Measurements from ENCODE around the gene MAP4K1.

Gene MAP4K1

GRCh38 chr19:38661136-38661535 is 43.4 kb upstream of the MAP4K1 start:
- no peaks in the 10 kb centered on the region for H3K27me3 ChIP-seq (ENCODE audit: control insufficient read depth, insufficient read depth, low read length)
- no peaks in the 10 kb centered on the region for H3K9me3 ChIP-seq (ENCODE audit: control insufficient read depth, insufficient read depth, low read depth, low read length)
- no peak overlapping the region for H3K27ac ChIP-seq (ENCODE audit: low read depth, low read length)
- H3K36me3 ChIP-seq (ENCODE audit: control insufficient read depth, insufficient read depth, low read length) = peaks cover 27% of the 10 kb centered on the region
- H3K4me3 ChIP-seq (ENCODE audit: low read depth, low read length) = no peak overlapping the region
- no peak overlapping the region for H3K9ac ChIP-seq (ENCODE audit: low read length)
- peaks cover 88% of the 10 kb centered on the region for H3K4me1 ChIP-seq (ENCODE audit: control insufficient read depth, insufficient read depth, low read length)

DNA sequence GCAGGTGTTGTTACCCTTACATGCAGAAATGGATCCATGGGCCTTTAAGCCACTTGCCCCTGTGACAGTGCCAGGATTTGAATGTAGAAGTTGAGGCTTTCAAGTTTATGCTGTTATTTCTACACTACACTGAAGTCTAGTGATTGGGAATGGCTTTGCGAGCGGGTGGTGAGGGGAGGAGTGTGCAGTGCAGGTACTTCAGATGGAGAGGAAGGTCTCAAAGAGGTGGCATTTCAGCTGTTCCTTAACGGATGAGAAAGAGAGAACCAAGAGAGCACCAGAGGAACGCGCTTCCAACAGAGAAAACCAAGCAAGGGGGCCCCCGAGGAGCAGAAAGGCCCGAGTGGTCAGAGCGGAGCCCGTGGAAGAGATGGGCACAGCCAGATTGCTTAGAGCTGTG is 43.0 kb upstream of the MAP4K1 start:
- H3K9ac ChIP-seq (ENCODE audit: low read length) = no peak overlapping the region
- peaks cover 29% of the 10 kb centered on the region for H3K36me3 ChIP-seq (ENCODE audit: control insufficient read depth, insufficient read depth, low read length)
- peaks cover 88% of the 10 kb centered on the region for H3K4me1 ChIP-seq (ENCODE audit: control insufficient read depth, insufficient read depth, low read length)

DNA sequence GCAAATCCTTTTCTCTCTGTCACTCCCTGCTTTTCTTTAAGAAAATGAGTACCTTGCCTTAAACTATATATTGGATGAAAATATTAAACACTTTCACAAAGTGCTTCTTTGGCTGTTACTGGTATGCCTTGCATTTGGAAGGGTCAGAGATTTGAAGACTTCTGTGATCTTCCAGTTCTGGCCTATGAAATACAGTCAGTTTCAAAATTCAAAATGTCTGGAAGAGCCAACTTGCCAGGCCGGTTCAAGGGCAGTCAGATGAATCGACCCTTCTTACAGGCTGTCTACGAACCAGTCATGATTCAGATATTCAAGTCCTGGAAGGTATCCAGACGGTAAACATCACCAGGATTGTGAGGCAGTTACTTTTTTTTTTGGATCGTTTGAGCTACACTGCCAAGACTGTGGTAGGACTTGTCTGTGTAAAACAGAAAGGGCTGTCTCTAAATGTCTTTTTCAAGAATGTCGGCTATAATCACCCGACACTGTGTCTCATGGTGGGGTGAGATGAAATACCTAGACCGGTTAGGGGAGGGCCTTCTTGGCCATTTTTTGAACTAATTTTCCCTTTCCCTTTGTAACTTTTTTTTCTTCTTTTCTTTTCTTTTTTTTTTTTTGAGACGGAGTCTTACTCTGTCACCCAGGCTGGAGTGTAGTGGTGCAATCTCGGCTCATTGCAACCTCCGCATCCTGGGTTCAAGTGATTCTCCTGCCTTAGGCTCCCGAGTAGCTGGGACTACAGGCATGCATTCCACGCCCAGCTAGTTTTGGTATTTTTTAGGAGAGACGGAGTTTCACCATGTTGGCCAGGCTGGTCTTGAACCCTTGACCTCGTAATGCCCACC is 40.9 kb upstream of the MAP4K1 start:
- Histone ChIP-seq H3K4me3 (ENCODE audit: low read depth, low read length) (peak overlapping the region; percentile 7; the same call in 1 of the 2 replicates), H3K36me3 (ENCODE audit: control insufficient read depth, insufficient read depth, low read length) (peaks cover 29% of the 10 kb centered on the region), H3K9me3 (ENCODE audit: control insufficient read depth, insufficient read depth, low read depth, low read length) (no peaks in the 10 kb centered on the region), H3K4me1 (ENCODE audit: control insufficient read depth, insufficient read depth, low read length) (peaks cover 88% of the 10 kb centered on the region), H3K27ac (ENCODE audit: low read depth, low read length) (peak overlapping the region; percentile 87), H3K9ac (ENCODE audit: low read length) (peak overlapping the region; percentile 34), H3K27me3 (ENCODE audit: control insufficient read depth, insufficient read depth, low read length) (no peaks in the 10 kb centered on the region)

More for the DNA sequence above, 43.0 kb upstream of the MAP4K1 start:
- H3K4me3 ChIP-seq (ENCODE audit: low read depth, low read length) = 0 out of 2 replicates have a peak overlapping the region, but pooled peaks have one; percentile 5
- H3K9me3 ChIP-seq (ENCODE audit: control insufficient read depth, insufficient read depth, low read depth, low read length) = no peaks in the 10 kb centered on the region
- no peaks in the 10 kb centered on the region for H3K27me3 ChIP-seq (ENCODE audit: control insufficient read depth, insufficient read depth, low read length)
- no peak overlapping the region for H3K27ac ChIP-seq (ENCODE audit: low read depth, low read length)

DNA sequence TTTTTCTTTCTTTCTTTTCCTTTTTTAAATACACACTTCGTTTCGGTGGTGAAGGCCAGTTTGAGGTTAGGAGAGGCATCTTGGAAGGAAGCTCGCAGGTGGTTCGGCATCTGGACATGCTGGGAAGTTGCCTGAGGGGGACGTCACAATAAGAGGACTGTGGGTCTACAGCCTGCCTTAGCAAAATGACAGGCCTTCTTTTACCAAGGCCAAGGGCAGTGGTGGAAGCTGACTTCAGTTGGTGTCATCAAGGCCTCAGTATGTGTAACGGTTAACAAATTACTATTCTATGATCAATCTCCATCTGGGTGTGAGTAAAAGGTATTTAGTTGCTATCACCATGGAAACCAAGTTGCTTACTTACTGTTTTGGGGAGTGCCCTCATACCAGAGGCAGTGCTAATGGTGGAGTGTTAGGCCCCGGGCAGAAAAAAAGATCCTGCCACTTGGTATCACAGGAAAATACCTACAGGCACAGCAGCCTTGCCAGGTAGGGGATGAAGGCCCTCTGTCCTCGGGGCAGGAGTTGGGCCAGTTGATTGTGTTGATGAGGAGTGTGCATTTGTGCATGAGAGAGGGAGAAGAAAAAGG is 40.0 kb upstream of the MAP4K1 start:
- Histone ChIP-seq H3K4me1 (ENCODE audit: control insufficient read depth, insufficient read depth, low read length) (peaks cover 87% of the 10 kb centered on the region), H3K27ac (ENCODE audit: low read depth, low read length) (peak overlapping the region; percentile 87), H3K36me3 (ENCODE audit: control insufficient read depth, insufficient read depth, low read length) (peaks cover 29% of the 10 kb centered on the region), H3K9ac (ENCODE audit: low read length) (peak overlapping the region; percentile 34), H3K4me3 (ENCODE audit: low read depth, low read length) (no peak overlapping the region), H3K27me3 (ENCODE audit: control insufficient read depth, insufficient read depth, low read length) (no peaks in the 10 kb centered on the region), H3K9me3 (ENCODE audit: control insufficient read depth, insufficient read depth, low read depth, low read length) (no peaks in the 10 kb centered on the region)

GRCh38 chr19:38656171-38656981 is 38.6 kb upstream of the MAP4K1 start:
- Histone ChIP-seq H3K27me3 (ENCODE audit: control insufficient read depth, insufficient read depth, low read length) (no peaks in the 10 kb centered on the region), H3K9me3 (ENCODE audit: control insufficient read depth, insufficient read depth, low read depth, low read length) (no peaks in the 10 kb centered on the region), H3K4me3 (ENCODE audit: low read depth, low read length) (no peak overlapping the region), H3K27ac (ENCODE audit: low read depth, low read length) (no peak overlapping the region), H3K4me1 (ENCODE audit: control insufficient read depth, insufficient read depth, low read length) (peaks cover 89% of the 10 kb centered on the region), H3K36me3 (ENCODE audit: control insufficient read depth, insufficient read depth, low read length) (peaks cover 26% of the 10 kb centered on the region), H3K9ac (ENCODE audit: low read length) (no peak overlapping the region)

GRCh38 chr19:38655148-38655824 is 37.5 kb upstream of the MAP4K1 start:
- peak overlapping the region; percentile 48; the same call in 1 of the 2 replicates for H3K27ac ChIP-seq (ENCODE audit: low read depth, low read length)
- H3K36me3 ChIP-seq (ENCODE audit: control insufficient read depth, insufficient read depth, low read length) = peaks cover 19% of the 10 kb centered on the region
- no peaks in the 10 kb centered on the region for H3K27me3 ChIP-seq (ENCODE audit: control insufficient read depth, insufficient read depth, low read length)
- H3K9me3 ChIP-seq (ENCODE audit: control insufficient read depth, insufficient read depth, low read depth, low read length) = no peaks in the 10 kb centered on the region
- no peak overlapping the region for H3K9ac ChIP-seq (ENCODE audit: low read length)
- H3K4me1 ChIP-seq (ENCODE audit: control insufficient read depth, insufficient read depth, low read length) = peaks cover 91% of the 10 kb centered on the region
- H3K4me3 ChIP-seq (ENCODE audit: low read depth, low read length) = no peak overlapping the region

GRCh38 chr19:38654628-38655055 is 36.9 kb upstream of the MAP4K1 start:
- Histone ChIP-seq H3K9me3 (ENCODE audit: control insufficient read depth, insufficient read depth, low read depth, low read length) (no peaks in the 10 kb centered on the region), H3K4me3 (ENCODE audit: low read depth, low read length) (no peak overlapping the region), H3K4me1 (ENCODE audit: control insufficient read depth, insufficient read depth, low read length) (peaks cover 93% of the 10 kb centered on the region), H3K27me3 (ENCODE audit: control insufficient read depth, insufficient read depth, low read length) (no peaks in the 10 kb centered on the region), H3K36me3 (ENCODE audit: control insufficient read depth, insufficient read depth, low read length) (peaks cover 19% of the 10 kb centered on the region), H3K27ac (ENCODE audit: low read depth, low read length) (peak overlapping the region; percentile 48; the same call in 1 of the 2 replicates), H3K9ac (ENCODE audit: low read length) (no peak overlapping the region)

DNA sequence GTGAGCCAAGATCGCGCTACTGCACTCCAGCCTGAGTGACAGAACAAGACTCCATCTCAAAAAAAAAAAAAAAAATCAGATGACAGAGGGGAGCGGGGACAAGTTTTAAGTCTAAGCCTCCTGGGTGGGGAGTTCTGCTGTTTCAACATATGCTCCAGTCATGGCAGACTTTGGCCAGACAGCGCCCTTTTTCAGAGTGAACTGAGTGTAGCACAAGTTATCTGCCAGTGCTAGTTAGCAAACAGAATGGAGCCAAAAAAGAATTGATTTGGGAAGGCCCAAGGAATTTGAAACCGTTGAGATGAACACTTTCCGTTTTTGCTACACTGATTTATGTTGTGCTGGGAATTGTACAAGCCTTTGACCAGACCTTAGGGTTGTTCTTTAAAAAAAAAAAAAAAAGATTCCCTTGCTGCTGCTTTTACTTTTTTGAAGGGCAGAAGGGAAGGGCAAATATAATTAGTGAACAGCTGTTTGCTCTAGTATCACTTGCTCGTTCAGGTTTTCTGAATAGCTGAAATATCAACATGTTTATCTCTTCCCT is 35.3 kb upstream of the MAP4K1 start:
- Histone ChIP-seq H3K9ac (ENCODE audit: low read length) (no peak overlapping the region), H3K27me3 (ENCODE audit: control insufficient read depth, insufficient read depth, low read length) (no peaks in the 10 kb centered on the region), H3K4me1 (ENCODE audit: control insufficient read depth, insufficient read depth, low read length) (peaks cover 80% of the 10 kb centered on the region), H3K27ac (ENCODE audit: low read depth, low read length) (no peak overlapping the region), H3K4me3 (ENCODE audit: low read depth, low read length) (no peak overlapping the region; the same call in 1 of the 2 replicates), H3K9me3 (ENCODE audit: control insufficient read depth, insufficient read depth, low read depth, low read length) (no peaks in the 10 kb centered on the region), H3K36me3 (ENCODE audit: control insufficient read depth, insufficient read depth, low read length) (peaks cover 14% of the 10 kb centered on the region)

- Histone ChIP-seq H3K4me3 (ENCODE audit: low read depth, low read length) (peak overlapping the region; percentile 91; the same call in 1 of the 2 replicates), H3K4me1 (ENCODE audit: control insufficient read depth, insufficient read depth, low read length) (peaks cover 66% of the 10 kb centered on the region), H3K36me3 (ENCODE audit: control insufficient read depth, insufficient read depth, low read length) (peaks cover 2% of the 10 kb centered on the region), H3K9me3 (ENCODE audit: control insufficient read depth, insufficient read depth, low read depth, low read length) (no peaks in the 10 kb centered on the region), H3K27ac (ENCODE audit: low read depth, low read length) (peak overlapping the region; percentile 33; the same call in 1 of the 2 replicates), H3K27me3 (ENCODE audit: control insufficient read depth, insufficient read depth, low read length) (no peaks in the 10 kb centered on the region), H3K9ac (ENCODE audit: low read length) (peak overlapping the region; percentile 92)
Measured at GRCh38 chr19:38650911-38651584, 33.3 kb upstream of the MAP4K1 start.

All from HUES6 (cell line).